Cardiac muscle cell (in vitro differentiated cells and primary cell): ENCODE measurements around the gene SELENOI. TPM values are rescaled to one million over a fixed set of nuclear protein-coding genes. Genes with fewer than 3 reads are reported as not detected.

ENCODE experiments used
- DNase-seq, 2 donors: peaks; one replicate each; pipeline versions ENCODE4 v3.0.0 to v3.0.0-alpha.2; 2010 to 2017; ENCODE audit warnings: low read depth in 1 of 2, low spot score in 1 of 2
- H3K27ac ChIP-seq: fragments of 200-600 bp; sonication (generic); 2 replicates; pipeline ENCODE4 v1.5.1; 2016
- H3K27me3 ChIP-seq: fragments of 200-600 bp; sonication (generic); 2 replicates; pipeline ENCODE4 v1.6.0; 2016; ENCODE audit warnings: control low read depth
- H3K36me3 ChIP-seq: fragments of 200-600 bp; sonication (generic); 2 replicates; pipeline ENCODE4 v1.5.1; 2016; ENCODE audit warnings: control low read depth
- H3K4me1 ChIP-seq: fragments of 200-600 bp; sonication (generic); 2 replicates; pipeline ENCODE4 v1.8.1; 2017; ENCODE audit warnings: low read depth, mild to moderate bottlenecking, mixed run types
- H3K4me3 ChIP-seq: fragments of 200-600 bp; sonication (generic); 2 replicates; pipeline ENCODE4 v1.5.1; 2016; ENCODE audit warnings: mild to moderate bottlenecking
- H3K9me3 ChIP-seq: fragments of 200-600 bp; sonication (generic); 2 replicates; pipeline ENCODE4 v1.5.1; 2017; ENCODE audit warnings: low read depth, mild to moderate bottlenecking, control low read depth
- CTCF ChIP-seq: IDR thresholded peaks from 2 replicates; pipeline ENCODE4 v1.5.1; 2012; ENCODE audit warnings: low read depth, mild to moderate bottlenecking, low read length
- polyA plus RNA-seq: library from polyadenylated mRNA; unstranded; fragments of >200 nt; fragmentation: Nextera tagmentation; extraction: Ambion mirVana; gene quantifications from 2 replicates; pipeline ENCODE4 v1.2.1, GENCODE V29; 2016
- total RNA-seq: library from RNA; depleted of rRNA; stranded (reverse); fragments of >200 nt; gene quantifications from 2 replicates; pipeline ENCODE4 v1.2.3, GENCODE V29; 2016

SELENOI gene
- total and polyA plus RNA-seq, 2 experiments from 2014 or later = 9.3 to 10.4 TPM

- Histone ChIP-seq H3K4me1 (no peaks in the 10 kb centered on the region), H3K27ac (no peak overlapping the region), H3K9me3 (no peaks in the 10 kb centered on the region), H3K36me3 (no peaks in the 10 kb centered on the region), H3K4me3 (no peak overlapping the region), H3K27me3 (no peaks in the 10 kb centered on the region)
- TF ChIP-seq CTCF = no peak
- no peak for DNase-seq
Observed at GRCh38 chr2:26396734-26397298, 50.9 kb downstream of the SELENOI start.

GRCh38 chr2:26399771-26400376 is 53.9 kb downstream of the SELENOI start:
- no peaks in the 10 kb centered on the region for H3K36me3 ChIP-seq
- H3K27ac ChIP-seq = no peak overlapping the region
- DNase-seq = no peak
- H3K9me3 ChIP-seq = no peaks in the 10 kb centered on the region
- no peaks in the 10 kb centered on the region for H3K4me1 ChIP-seq
- H3K4me3 ChIP-seq = no peak overlapping the region
- TF ChIP-seq CTCF = no peak
- H3K27me3 ChIP-seq = no peaks in the 10 kb centered on the region

- no peak for DNase-seq
- Histone ChIP-seq H3K27me3 (no peaks in the 10 kb centered on the region), H3K27ac (no peak overlapping the region), H3K36me3 (no peaks in the 10 kb centered on the region), H3K9me3 (no peaks in the 10 kb centered on the region), H3K4me1 (no peaks in the 10 kb centered on the region), H3K4me3 (no peak overlapping the region)
- no peak for TF ChIP-seq CTCF
Observed at GRCh38 chr2:26400723-26401122, 54.8 kb downstream of the SELENOI start.

- no peak within 1 kb of the TSS for H3K27ac ChIP-seq
- H3K4me1 ChIP-seq = no peaks in the 10 kb centered on the region
- TF ChIP-seq CTCF = no peak
- peak within 1 kb of the TSS; percentile 30 for H3K4me3 ChIP-seq
- peak; percentile 88 to 92 for DNase-seq
- no peaks in the 10 kb centered on the region for H3K9me3 ChIP-seq
- no peaks in the 10 kb centered on the region for H3K36me3 ChIP-seq
- no peaks in the 10 kb centered on the region for H3K27me3 ChIP-seq
Observed at GRCh38 chr2:26401739-26402541, 56.0 kb downstream of the SELENOI start, which contains the start of gene DRC1. Gene DRC1 (plus strand): TSS chr2:26401920. CDS start chr2:26401990, 70 bp downstream.

GRCh38 chr2:26407526-26407925 is 61.6 kb downstream of the SELENOI start:
- no peak for TF ChIP-seq CTCF
- Histone ChIP-seq H3K4me1 (no peaks in the 10 kb centered on the region), H3K36me3 (no peaks in the 10 kb centered on the region), H3K27ac (no peak overlapping the region), H3K9me3 (no peaks in the 10 kb centered on the region), H3K4me3 (no peak overlapping the region), H3K27me3 (no peaks in the 10 kb centered on the region)
- no peak for DNase-seq
